Esophagus squamous epithelium (tissue), 4 donors: ENCODE data around the gene TLR6.

Experiments
- CTCF ChIP-seq, 6 experiments: fragments of 450-650 bp in 4 of 6; fragments of 200-600 bp in 2 of 6; sonication (generic) in 2 of 6; IDR thresholded peaks; one replicate each; pipeline ENCODE4 v1.5.1; 2016 to 2019; ENCODE audit warnings: antibody characterized with exemption in 6 of 6, mild to moderate bottlenecking in 4 of 6, moderate library complexity in 4 of 6
- POLR2A ChIP-seq, 4 donors: fragments of 450-650 bp; IDR thresholded peaks; one replicate each; pipeline ENCODE4 v1.6.1; 2017; ENCODE audit warnings: antibody characterized with exemption in 4 of 4, mild to moderate bottlenecking in 4 of 4, moderate library complexity in 3 of 4

- TF ChIP-seq CTCF (IDR thresholded peaks at IDR 0.05) = no peak
- TF ChIP-seq POLR2A (IDR thresholded peaks at IDR 0.05) = no peak
These were observed 40.3 kb upstream of the TLR6 start for GRCh38 chr4:38896940-38897339.
